Activated CD4-positive, alpha-beta T cell treated with anti-CD3 and anti-CD28 coated beads, Interleukin-2, amount 10 ng/mL, durations not matched to agents 7 days and 5 days (primary cell): ENCODE measurements around the gene CD72. TPM values are rescaled to one million over a fixed set of nuclear protein-coding genes. Genes with fewer than 3 reads are reported as not detected.
A peak's percentile ranks its signal among the peaks of the same experiment; 100 is the strongest.

Experiments
- CTCF ChIA-PET: fragments of 350-600 bp; sonication (Branson Sonifier 250); formaldehyde crosslinking; loops from one replicate; lab custom pipeline; 2021; ENCODE audit warnings: antibody characterized with exemption; lab: Charles Lee
- POLR2A ChIA-PET: fragments of 350-600 bp; sonication (Branson Sonifier 250); formaldehyde crosslinking; loops from one replicate; lab custom pipeline; 2021; ENCODE audit warnings: antibody characterized with exemption; lab: Charles Lee
- DNase-seq: peaks from one replicate; pipeline ENCODE4 v3.0.0-alpha.2; 2020
- H3K27ac Mint-ChIP-seq: one replicate; pipeline ENCODE4 v1.8.0; 2021; ENCODE audit warnings: mild to moderate bottlenecking, moderate library complexity, mixed read lengths
- H3K27me3 Mint-ChIP-seq: one replicate; pipeline ENCODE4 v1.8.0; 2021; ENCODE audit warnings: mixed read lengths
- H3K36me3 Mint-ChIP-seq: one replicate; pipeline ENCODE4 v1.8.0; 2021; ENCODE audit warnings: low read depth, mixed read lengths
- H3K4me1 Mint-ChIP-seq: one replicate; pipeline ENCODE4 v1.8.0; 2021; ENCODE audit warnings: mixed read lengths
- H3K4me3 Mint-ChIP-seq: one replicate; pipeline ENCODE4 v1.8.0; 2021; ENCODE audit warnings: mild to moderate bottlenecking, moderate library complexity, mixed read lengths
- H3K9me3 Mint-ChIP-seq: one replicate; pipeline ENCODE4 v1.8.0; 2021; ENCODE audit warnings: mixed read lengths
- total RNA-seq, 2 experiments: library from RNA; stranded (reverse); gene quantifications; one replicate each; pipeline ENCODE4 v1.2.3, GENCODE V29; 2021

CD72 gene
- total RNA-seq, 2 experiments from 2014 or later, result 5.4 to 7.1 TPM

DNA sequence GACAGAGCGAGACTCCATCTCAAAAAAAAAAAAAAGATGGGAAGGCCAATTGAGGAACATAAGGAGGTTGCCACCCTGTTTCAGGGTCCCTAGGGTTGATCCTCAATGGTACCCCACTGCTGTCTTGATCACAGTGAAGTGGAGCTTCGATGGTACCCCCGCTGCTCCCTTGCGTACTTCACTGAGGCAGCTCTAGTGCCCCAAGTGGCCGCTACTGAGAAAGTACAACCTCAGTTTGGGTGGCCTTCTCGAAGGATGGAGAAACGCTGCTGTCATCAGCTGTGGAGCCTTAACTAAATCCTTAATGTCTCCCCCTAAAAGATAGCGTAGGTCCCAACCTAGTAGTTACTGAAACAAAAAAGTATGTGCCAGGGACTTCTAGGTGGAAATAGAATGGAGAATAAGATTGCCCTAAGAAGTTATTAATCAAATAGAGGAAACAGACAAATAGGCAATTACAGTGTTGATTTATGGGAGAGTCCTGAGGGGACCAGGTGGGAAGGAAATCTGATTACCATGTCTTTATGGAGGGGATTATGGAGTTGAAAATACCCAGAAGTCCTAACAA is 6.9 kb downstream of the CD72 start:
- peaks cover 23% of the 10 kb centered on the region for H3K4me1 Mint-ChIP-seq
- no peaks in the 10 kb centered on the region for H3K9me3 Mint-ChIP-seq
- H3K27ac Mint-ChIP-seq, result no peak overlapping the region
- peaks cover 11% of the 10 kb centered on the region for H3K27me3 Mint-ChIP-seq
- POLR2A ChIA-PET, result interaction anchor here (0.6 to 1.8 kb wide), 2 partner anchors 35 to 90 kb away, joined by 5 to 9 read pairs; no protein-coding TSS in a partner anchor
- DNase-seq, result peak; percentile 61
- H3K36me3 Mint-ChIP-seq, result peaks cover 4% of the 10 kb centered on the region
- CTCF ChIA-PET, result interaction anchor here (0.7 to 10.5 kb wide), 21 partner anchors 9 to 271 kb away, joined by 3 to 98 read pairs (median 4); partner anchors contain the start of genes CCDC107, RUSC2, SIT1 and SPAG8
- H3K4me3 Mint-ChIP-seq, result no peak overlapping the region

DNA sequence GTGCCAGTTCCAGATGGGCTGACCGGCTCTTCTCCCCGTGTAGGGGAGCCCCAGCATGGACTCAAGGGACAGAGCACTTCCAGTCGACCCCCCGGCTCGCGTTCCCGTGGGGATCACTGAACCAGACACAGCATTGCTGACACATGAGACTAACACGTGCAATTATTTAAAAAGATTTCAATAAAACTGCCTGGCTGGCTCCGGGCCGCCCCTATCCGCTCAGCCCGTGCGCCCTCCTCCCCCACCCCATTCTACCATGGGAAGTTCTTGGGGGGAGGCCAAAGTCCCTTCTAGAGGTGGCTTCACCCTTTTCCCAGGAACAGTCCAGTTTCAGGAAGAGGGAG is 8.4 kb downstream of the CD72 start:
- peaks cover 21% of the 10 kb centered on the region for H3K4me1 Mint-ChIP-seq
- POLR2A ChIA-PET, result no interaction called here

DNA sequence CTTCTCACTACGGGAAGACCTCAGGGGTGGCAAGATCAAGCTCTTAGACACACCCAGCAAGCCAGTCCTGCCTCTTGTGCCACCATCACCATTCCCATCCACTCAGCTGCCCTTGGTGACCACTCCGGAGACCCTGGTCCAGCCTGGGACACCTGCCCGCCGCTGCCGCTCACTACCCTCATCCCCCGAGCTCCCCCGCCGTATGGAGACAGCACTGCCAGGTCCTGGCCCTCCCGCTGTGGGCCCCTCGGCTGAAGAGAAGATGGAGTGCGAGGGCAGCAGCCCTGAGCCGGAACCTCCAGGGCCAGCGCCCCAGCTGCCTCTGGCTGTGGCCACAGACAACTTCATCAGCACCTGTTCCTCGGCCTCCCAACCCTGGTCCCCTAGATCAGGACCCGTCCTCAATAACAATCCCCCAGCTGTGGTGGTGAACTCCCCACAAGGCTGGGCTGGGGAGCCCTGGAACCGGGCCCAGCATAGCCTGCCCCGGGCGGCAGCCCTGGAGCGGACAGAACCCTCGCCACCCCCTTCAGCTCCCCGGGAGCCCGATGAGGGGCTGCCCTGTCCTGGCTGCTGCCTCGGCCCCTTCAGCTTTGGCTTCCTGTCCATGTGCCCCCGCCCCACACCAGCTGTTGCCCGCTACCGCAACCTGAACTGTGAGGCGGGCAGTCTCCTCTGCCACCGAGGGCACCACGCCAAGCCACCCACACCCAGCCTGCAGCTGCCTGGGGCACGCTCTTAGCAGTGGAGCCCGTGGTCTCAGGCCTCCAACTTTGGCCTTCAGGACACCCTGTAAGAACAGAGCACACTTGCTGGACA is 9.0 kb downstream of the CD72 start:
- no peak overlapping the region for H3K27ac Mint-ChIP-seq
- no peaks in the 10 kb centered on the region for H3K9me3 Mint-ChIP-seq
- no peak for DNase-seq
- ChIA-PET POLR2A (no interaction called here), CTCF (interaction anchor here (0.9 to 10.5 kb wide), 8 partner anchors 8 to 148 kb away, joined by 3 to 92 read pairs (median 9); partner anchors contain the start of genes CCDC107, RMRP and SIT1)
- peaks cover 25% of the 10 kb centered on the region for H3K4me1 Mint-ChIP-seq
- peaks cover 5% of the 10 kb centered on the region for H3K27me3 Mint-ChIP-seq
- H3K36me3 Mint-ChIP-seq, result peaks cover 3% of the 10 kb centered on the region
- no peak overlapping the region for H3K4me3 Mint-ChIP-seq

More for the DNA sequence above, 8.4 kb downstream of the CD72 start:
- Mint-ChIP-seq H3K27ac (no peak overlapping the region), H3K27me3 (peaks cover 9% of the 10 kb centered on the region), H3K9me3 (no peaks in the 10 kb centered on the region), H3K36me3 (peaks cover 3% of the 10 kb centered on the region), H3K4me3 (no peak overlapping the region)
- CTCF ChIA-PET, result interaction anchor here (1.2 to 10.5 kb wide), 6 partner anchors 10 to 121 kb away, joined by 3 to 92 read pairs (median 10); partner anchors contain the start of genes CCDC107, RMRP and SIT1
- no peak for DNase-seq

DNA sequence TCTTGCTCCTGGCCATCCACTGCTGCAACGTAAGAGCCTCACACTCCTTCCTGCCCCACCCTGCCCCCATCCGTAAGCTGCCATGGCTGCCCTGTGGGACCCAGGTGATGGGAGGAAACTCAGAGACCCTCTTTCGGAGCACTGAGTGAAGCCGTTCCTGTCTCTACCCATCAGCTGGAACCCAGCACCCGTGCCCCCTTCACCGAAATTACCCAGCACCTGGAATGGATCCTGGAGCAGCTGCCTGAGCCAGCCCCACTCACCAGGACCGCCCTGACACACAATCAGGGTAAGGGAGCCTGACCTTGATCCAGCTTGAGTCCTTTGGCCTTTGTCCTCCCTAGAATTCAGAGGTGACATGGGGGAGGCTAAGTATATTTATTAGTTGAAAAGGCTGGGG is 10.0 kb downstream of the CD72 start:
- no peak overlapping the region for H3K27ac Mint-ChIP-seq
- CTCF ChIA-PET, result interaction anchor here (1.3 to 10.5 kb wide), 5 partner anchors 9 to 149 kb away, joined by 3 to 92 read pairs (median 8); partner anchors contain the start of genes CCDC107, RMRP and SIT1

DNA sequence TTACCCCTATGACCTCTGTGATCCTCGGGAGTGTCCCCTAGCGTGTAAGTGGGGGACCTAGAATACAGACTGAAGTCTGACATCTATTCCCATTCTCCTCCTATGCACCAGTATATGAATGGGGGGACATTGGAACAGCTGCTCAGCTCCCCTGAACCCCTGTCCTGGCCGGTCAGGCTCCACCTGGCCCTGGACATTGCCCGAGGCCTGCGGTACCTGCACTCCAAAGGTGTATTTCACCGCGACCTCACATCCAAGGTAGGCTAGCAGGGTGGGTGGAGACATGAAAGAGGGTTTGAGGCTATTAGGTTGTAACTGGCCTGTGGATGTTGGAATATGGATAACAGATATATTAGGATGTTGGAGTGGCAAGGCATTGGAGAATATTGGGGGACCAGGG is 11.5 kb downstream of the CD72 start:
- peaks cover 3% of the 10 kb centered on the region for H3K36me3 Mint-ChIP-seq
- no peak overlapping the region for H3K27ac Mint-ChIP-seq
- POLR2A ChIA-PET, result no interaction called here
- peak overlapping the region; percentile 24 for H3K4me3 Mint-ChIP-seq
- CTCF ChIA-PET, result interaction anchor here (2.4 kb wide), 1 partner anchor 90 kb away, joined by 6 read pairs; no protein-coding TSS in a partner anchor
- no peak for DNase-seq
- H3K27me3 Mint-ChIP-seq, result no peaks in the 10 kb centered on the region
- H3K9me3 Mint-ChIP-seq, result no peaks in the 10 kb centered on the region
- peaks cover 43% of the 10 kb centered on the region for H3K4me1 Mint-ChIP-seq

More for the DNA sequence above, 10.0 kb downstream of the CD72 start:
- Mint-ChIP-seq H3K9me3 (no peaks in the 10 kb centered on the region), H3K4me3 (no peak overlapping the region), H3K27me3 (peaks cover under 1% of the 10 kb centered on the region), H3K4me1 (peaks cover 35% of the 10 kb centered on the region), H3K36me3 (peaks cover 3% of the 10 kb centered on the region)
- no peak for DNase-seq
- POLR2A ChIA-PET, result no interaction called here

DNA sequence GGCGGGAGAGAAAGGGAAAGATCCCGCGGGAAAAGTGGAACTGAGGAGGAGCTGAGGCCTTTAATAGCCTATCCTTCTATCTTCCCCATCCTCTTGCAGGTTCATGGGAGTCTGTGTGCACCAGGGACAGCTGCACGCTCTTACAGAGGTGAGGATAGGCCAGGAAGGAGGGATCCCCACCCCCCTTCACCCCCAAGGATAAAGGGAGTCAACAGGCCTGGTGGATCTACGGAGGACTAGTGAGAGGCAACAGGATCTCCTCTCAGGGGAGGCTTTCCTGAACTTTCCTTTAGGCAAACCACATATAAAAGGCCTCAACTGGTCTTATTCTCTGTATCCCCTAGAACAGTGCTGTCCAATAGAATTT is 12.1 kb downstream of the CD72 start:
- Mint-ChIP-seq H3K9me3 (no peaks in the 10 kb centered on the region), H3K36me3 (peaks cover 3% of the 10 kb centered on the region), H3K27ac (no peak overlapping the region), H3K4me1 (peaks cover 37% of the 10 kb centered on the region), H3K4me3 (peak overlapping the region; percentile 77), H3K27me3 (no peaks in the 10 kb centered on the region)
- ChIA-PET POLR2A (interaction anchor here (0.8 to 1.0 kb wide), 2 partner anchors 41 to 126 kb away, joined by 4 read pairs; partner anchors contain the start of gene CREB3), CTCF (interaction anchor here (0.6 to 3.1 kb wide), 6 partner anchors 10 to 90 kb away, joined by 3 to 25 read pairs (median 6); partner anchors contain the start of genes CCDC107 and RMRP)
- no peak for DNase-seq

DNA sequence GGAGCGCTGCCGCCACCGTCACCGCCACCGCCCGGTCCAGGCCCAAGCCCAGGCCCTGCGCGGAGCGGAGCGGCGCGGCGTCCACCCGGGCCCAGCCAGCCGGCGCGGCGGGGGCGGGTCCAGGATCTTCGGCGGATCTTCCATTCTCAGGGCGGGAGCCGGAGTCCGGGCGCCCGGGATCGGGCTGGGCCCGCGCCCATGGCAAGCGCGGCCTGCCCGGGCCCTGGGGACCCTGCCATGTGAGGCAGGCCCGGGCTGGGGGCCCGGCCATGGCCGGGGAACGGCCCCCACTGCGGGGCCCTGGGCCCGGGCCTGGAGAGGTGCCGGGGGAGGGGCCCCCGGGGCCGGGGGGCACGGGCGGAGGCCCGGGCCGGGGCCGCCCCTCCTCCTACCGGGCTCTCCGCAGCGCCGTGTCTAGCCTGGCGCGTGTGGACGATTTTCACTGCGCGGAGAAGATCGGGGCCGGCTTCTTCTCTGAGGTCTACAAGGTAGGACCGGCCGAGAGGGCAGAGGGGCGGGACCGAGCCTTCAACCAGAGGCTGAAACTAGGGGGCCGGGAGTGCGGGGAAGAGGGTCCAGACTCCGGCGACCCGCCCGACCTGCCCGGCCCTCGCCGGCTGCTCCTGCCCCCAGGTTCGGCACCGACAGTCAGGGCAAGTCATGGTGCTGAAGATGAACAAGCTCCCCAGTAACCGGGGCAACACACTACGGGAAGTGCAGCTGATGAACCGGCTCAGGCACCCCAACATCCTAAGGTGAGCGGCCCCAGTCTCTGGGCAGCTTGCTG is 12.7 kb downstream of the CD72 start:
- peak; percentile 59 for DNase-seq
- POLR2A ChIA-PET, result interaction anchor here (0.6 to 1.0 kb wide), 3 partner anchors 41 to 127 kb away, joined by 4 to 5 read pairs (median 4); partner anchors contain the start of gene CREB3
- Mint-ChIP-seq H3K27ac (no peak overlapping the region), H3K36me3 (peaks cover 3% of the 10 kb centered on the region), H3K4me3 (peak overlapping the region; percentile 77), H3K27me3 (no peaks in the 10 kb centered on the region), H3K9me3 (no peaks in the 10 kb centered on the region), H3K4me1 (peaks cover 37% of the 10 kb centered on the region)
- CTCF ChIA-PET, result interaction anchor here (0.6 to 3.1 kb wide), 10 partner anchors 8 to 127 kb away, joined by 3 to 25 read pairs (median 6); partner anchors contain the start of genes CCDC107, CREB3, RMRP and TLN1

DNA sequence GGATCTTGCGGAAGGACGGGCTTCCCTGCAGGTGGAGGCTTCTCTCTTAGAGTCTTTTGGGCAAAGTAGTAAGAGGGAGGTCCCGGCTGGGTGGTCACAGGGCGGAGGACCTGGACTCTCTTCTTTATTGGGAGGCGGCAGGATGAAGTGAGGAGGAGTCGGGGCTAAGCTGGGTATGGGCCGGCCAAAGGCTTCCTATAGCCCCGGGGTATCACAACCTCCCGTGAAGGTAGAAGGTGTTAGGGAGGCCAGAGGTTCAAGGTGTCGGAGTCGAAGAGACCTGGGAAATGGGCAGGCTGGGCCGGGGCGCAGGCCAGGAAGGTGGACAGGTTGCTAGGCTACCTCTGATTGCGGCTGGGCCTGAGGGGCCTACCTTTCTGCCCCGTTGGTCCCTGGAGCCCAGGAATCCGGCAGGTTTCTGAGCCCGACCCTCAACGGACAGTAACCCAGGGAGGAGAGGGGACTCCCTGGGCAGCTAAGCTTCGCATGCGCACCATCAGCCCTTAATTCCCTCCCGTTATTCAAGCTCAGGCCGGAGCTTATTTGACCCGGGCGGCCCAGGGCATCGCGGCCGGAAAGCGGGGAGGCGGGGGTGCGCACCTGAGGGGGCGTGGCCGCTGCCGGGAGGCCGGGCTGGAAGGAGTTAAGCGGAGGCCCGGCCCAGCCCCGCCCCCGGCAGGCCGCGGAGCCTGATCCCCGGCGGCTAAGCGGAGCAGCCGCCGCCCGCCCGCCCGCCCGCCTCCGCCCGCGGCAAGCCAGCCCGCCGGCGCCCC is 13.4 kb downstream of the CD72 start, which contains the start of gene TESK1:
Gene TESK1, plus strand, starts transcription at position 685 of the 773 bp plus-strand sequence. CDS start 358 bp downstream, outside the sequence.
- Mint-ChIP-seq H3K9me3 (no peaks in the 10 kb centered on the region), H3K4me3 (peak within 1 kb of the TSS; percentile 91)
- CTCF ChIA-PET, result interaction anchor here (0.6 to 3.1 kb wide), 10 partner anchors 8 to 220 kb away, joined by 3 to 25 read pairs (median 4); partner anchors contain the start of genes CCDC107, CREB3, RMRP and TLN1

DNA sequence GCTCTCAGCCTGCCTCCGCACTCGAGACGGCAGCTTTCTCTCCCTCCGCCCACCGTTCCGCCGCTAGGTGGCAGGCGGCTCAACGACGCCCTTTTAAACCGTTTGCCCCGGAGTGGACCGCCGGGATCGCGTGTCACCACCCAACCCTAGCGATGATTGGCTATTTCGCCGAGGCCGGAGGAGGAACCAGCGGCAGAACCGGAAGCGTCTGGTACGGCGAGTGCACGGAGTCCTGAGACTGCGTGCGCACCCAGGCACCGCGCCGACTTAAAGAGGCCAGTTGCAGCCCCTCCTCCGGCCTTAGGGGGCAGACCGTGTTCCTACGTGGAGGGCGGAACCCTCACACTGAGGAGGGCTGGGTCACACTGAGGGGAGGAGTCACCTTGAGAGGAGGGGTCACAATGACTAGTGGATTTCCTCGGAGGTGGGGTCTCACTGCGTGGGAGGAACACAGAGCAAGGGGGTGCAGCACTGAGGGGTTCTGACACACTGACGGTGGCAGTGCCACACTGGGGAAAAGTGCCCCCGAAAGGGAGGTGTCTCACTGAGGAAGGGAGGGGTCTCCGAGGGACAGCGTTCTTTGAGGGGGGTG is 14.1 kb downstream of the CD72 start:
- peaks cover 3% of the 10 kb centered on the region for H3K36me3 Mint-ChIP-seq

More for the DNA sequence above, 13.4 kb downstream of the CD72 start, which contains the start of gene TESK1:
- H3K27me3 Mint-ChIP-seq, result no peaks in the 10 kb centered on the region
- DNase-seq, result peak; percentile 82
- H3K27ac Mint-ChIP-seq, result peak within 1 kb of the TSS; percentile 97
- POLR2A ChIA-PET, result no interaction called here
- peaks cover 37% of the 10 kb centered on the region for H3K4me1 Mint-ChIP-seq
- H3K36me3 Mint-ChIP-seq, result peaks cover 3% of the 10 kb centered on the region

DNA sequence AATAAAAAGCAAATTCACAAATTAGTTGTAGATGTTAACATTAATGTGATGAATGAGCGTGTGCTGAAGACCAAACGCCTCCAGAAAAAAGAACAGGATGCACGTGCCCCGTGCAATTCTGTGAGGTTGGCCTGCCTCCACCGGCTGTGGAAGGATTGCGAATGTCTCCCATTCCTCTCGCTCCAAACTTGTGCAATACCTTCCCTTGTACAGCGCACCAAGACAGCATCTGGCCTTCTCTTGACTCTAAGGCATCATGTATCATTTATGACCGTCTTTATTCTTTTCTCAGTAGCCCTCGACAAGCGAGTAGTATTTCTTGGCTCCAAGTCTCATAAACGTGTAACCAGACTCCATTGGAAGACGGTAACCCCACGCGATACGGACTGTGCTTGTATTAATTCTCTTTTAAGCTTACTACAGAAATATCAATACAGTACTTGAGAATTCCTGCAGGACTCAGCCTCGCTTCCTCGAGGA is 14.7 kb downstream of the CD72 start:
- Mint-ChIP-seq H3K9me3 (no peaks in the 10 kb centered on the region), H3K36me3 (no peaks in the 10 kb centered on the region), H3K27ac (peak overlapping the region; percentile 97), H3K4me3 (peak overlapping the region; percentile 91), H3K4me1 (peaks cover 37% of the 10 kb centered on the region), H3K27me3 (no peaks in the 10 kb centered on the region)
- ChIA-PET POLR2A (interaction anchor here (1.0 kb wide), 1 partner anchor 43 kb away, joined by 3 read pairs; no protein-coding TSS in a partner anchor), CTCF (interaction anchor here (0.6 to 3.1 kb wide), 35 partner anchors 8 to 704 kb away, joined by 3 to 25 read pairs (median 4); partner anchors contain the start of genes CCDC107, CREB3, RMRP and SIT1)
- DNase-seq, result peak; percentile 29

More for the DNA sequence above, 14.1 kb downstream of the CD72 start:
- Mint-ChIP-seq H3K4me1 (peaks cover 37% of the 10 kb centered on the region), H3K4me3 (peak overlapping the region; percentile 91), H3K27me3 (no peaks in the 10 kb centered on the region), H3K9me3 (no peaks in the 10 kb centered on the region), H3K27ac (peak overlapping the region; percentile 97)
- POLR2A ChIA-PET, result interaction anchor here (1.0 kb wide), 1 partner anchor 43 kb away, joined by 3 read pairs; no protein-coding TSS in a partner anchor
- CTCF ChIA-PET, result interaction anchor here (0.6 to 3.1 kb wide), 37 partner anchors 8 to 704 kb away, joined by 3 to 25 read pairs (median 4); partner anchors contain the start of genes CCDC107, CREB3, RMRP and SIT1
- DNase-seq, result peak; percentile 100
